Uterus (tissue), 2 donors: ENCODE results near the gene EEF2K.

Source experiments
- POLR2A ChIP-seq, 2 donors: fragments of 450-650 bp; IDR thresholded peaks; one replicate each; pipeline ENCODE4 v1.6.1; 2016; ENCODE audit warnings: antibody characterized with exemption in 2 of 2, mild to moderate bottlenecking in 1 of 2, moderate library complexity in 1 of 2
- TF ChIP-seq, protein P1 (sequence below), 4 experiments: fragments of 200-600 bp in 2 of 4; fragments of 450-650 bp in 2 of 4; sonication (generic) in 2 of 4; IDR thresholded peaks; one replicate each; pipeline ENCODE4 v1.5.1; 2016 to 2019; ENCODE audit warnings: antibody characterized with exemption in 4 of 4, mild to moderate bottlenecking in 2 of 4, moderate library complexity in 1 of 4

DNA sequence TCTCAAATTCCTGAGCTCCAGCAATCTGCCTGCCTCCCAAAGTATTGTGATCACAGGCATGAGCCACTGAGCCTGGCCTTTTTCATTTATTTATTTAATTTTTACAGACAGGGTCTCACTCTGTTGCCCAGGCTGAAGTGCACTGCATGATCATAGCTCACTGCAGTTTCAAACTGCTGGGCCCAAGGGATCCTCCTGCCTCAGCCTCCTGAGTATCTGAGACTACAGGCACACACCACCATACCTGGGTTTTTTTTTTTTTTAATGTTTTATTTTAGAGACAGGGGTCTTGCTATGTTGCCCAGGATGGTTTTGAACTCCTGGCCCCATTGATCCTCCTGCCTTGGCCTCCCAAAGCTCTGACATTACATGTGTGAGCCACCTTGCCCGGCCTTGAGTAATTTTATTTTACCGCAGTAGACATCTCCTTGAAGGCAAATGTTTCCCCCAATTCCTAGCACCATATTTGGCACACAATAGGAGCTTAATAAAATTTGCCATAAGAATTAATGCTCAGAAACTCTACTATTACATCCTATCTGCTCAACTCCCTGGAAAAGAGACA lies 1.9 kb upstream of the EEF2K start:
- TF ChIP-seq, protein P1, sequence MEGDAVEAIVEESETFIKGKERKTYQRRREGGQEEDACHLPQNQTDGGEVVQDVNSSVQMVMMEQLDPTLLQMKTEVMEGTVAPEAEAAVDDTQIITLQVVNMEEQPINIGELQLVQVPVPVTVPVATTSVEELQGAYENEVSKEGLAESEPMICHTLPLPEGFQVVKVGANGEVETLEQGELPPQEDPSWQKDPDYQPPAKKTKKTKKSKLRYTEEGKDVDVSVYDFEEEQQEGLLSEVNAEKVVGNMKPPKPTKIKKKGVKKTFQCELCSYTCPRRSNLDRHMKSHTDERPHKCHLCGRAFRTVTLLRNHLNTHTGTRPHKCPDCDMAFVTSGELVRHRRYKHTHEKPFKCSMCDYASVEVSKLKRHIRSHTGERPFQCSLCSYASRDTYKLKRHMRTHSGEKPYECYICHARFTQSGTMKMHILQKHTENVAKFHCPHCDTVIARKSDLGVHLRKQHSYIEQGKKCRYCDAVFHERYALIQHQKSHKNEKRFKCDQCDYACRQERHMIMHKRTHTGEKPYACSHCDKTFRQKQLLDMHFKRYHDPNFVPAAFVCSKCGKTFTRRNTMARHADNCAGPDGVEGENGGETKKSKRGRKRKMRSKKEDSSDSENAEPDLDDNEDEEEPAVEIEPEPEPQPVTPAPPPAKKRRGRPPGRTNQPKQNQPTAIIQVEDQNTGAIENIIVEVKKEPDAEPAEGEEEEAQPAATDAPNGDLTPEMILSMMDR (IDR thresholded peaks at IDR 0.05): no peak
- no peak for TF ChIP-seq POLR2A (IDR thresholded peaks at IDR 0.05)
